GM10266 (cell line): ENCODE data around the gene PIWIL4.

Experiments used
- DNase-seq: peaks from one replicate; pipeline ENCODE4 v3.0.0; 2012; ENCODE audit errors: extremely low spot score
- TF ChIP-seq, protein P1 (sequence below): IDR thresholded peaks from 2 replicates; pipeline ENCODE4 v1.5.1; 2012; ENCODE audit warnings: mild to moderate bottlenecking, low read depth; ENCODE audit not compliant: control insufficient read depth, insufficient read depth; ENCODE audit errors: missing control alignments

PIWIL4 gene

DNA sequence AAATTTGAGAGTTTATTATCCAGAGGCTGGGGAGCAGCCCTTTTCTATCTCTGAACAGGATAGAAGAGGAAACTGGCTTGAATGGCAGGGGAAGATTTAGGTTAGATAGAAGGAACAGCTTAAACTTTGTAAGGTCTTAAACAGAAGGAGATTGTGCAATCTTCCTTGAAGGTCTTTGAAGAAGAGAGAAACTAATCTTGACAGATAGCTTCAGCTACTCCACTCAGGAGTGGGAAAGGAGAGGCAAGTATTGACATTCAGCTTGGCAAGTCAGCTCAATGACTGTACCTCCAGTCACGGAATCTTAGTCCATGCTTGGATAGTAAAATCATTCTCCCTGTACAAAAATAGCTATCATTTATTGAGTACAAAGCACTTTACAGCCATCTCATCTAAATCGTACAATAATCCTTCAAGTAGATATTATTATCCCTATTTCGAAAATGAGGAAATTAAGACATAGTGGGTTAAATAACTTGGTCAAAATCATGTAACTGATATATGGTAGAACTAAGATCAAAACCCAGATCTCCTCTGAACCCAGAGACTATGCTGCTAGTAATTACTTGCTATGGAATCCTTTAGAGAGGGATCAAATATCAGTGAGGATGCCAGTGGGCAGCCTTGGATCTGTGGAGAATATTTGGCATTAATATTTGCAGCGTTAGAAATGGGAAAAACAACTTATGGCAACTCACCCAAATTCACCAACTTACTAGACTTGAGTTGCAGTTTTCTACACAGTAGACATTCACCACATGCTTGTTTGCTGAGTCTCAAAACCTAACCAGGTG, 40.3 kb upstream of the PIWIL4 start:
- TF ChIP-seq, protein P1, sequence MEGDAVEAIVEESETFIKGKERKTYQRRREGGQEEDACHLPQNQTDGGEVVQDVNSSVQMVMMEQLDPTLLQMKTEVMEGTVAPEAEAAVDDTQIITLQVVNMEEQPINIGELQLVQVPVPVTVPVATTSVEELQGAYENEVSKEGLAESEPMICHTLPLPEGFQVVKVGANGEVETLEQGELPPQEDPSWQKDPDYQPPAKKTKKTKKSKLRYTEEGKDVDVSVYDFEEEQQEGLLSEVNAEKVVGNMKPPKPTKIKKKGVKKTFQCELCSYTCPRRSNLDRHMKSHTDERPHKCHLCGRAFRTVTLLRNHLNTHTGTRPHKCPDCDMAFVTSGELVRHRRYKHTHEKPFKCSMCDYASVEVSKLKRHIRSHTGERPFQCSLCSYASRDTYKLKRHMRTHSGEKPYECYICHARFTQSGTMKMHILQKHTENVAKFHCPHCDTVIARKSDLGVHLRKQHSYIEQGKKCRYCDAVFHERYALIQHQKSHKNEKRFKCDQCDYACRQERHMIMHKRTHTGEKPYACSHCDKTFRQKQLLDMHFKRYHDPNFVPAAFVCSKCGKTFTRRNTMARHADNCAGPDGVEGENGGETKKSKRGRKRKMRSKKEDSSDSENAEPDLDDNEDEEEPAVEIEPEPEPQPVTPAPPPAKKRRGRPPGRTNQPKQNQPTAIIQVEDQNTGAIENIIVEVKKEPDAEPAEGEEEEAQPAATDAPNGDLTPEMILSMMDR, result no peak
- DNase-seq, result no peak

DNA sequence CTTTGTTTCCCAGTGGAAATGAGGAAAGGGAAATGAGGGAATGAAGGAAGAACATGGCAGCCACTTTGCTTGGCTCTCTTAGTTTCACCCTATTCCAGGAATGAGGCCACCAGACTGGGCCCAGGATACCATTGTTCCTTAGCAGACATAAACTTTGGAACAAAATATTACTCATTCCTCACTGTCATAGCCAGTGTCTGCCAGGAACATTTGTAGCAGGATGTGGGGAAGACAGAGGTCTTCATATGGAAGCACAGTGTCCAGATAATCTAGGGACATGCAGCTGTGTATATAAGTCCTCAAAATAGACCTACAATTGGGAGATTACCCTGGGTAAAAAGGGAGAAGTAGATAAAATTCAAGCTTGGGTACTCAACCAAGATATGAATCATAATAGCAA, 38.6 kb upstream of the PIWIL4 start:
- DNase-seq, result no peak
- TF ChIP-seq, protein P1, result no peak

DNA sequence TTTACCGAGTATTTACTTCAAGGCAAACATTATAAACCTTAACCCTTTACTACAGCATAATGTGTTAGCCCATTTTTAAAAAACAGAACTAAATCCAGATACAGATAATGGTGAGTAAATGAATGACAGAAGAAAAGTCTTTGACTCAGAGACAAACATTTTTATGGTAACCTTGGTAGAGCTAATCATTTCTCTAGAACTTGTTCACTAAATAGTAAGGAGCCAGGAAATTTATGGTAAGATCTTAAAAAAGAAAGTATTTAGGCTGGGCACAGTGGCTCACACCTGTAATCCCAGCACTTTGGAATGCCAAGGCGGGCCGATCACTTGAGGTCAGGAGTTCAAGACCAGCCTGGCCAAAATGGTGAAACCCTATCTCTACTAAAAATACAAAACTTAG, 35.0 kb upstream of the PIWIL4 start:
- no peak for DNase-seq
- TF ChIP-seq, protein P1, result no peak

DNA sequence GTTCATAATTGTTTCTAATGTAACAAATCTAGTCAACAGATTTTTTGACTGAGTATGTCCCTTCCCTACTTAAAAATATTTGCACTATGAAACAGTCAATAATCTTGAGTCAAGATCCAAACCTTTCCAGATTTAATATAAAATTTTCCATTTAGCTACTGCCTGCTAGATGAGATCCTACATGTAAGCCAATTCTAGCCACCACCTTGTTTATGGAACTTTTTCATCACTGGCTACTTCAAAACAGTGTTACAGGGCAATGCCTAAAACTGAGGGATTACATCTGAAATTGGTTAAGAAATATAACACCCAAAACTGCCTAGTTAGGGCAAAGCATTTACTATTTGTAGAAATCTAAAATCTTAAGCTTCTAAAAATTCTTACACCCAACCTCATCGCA, 34.0 kb upstream of the PIWIL4 start:
- no peak for DNase-seq
- TF ChIP-seq, protein P1, result no peak

DNA sequence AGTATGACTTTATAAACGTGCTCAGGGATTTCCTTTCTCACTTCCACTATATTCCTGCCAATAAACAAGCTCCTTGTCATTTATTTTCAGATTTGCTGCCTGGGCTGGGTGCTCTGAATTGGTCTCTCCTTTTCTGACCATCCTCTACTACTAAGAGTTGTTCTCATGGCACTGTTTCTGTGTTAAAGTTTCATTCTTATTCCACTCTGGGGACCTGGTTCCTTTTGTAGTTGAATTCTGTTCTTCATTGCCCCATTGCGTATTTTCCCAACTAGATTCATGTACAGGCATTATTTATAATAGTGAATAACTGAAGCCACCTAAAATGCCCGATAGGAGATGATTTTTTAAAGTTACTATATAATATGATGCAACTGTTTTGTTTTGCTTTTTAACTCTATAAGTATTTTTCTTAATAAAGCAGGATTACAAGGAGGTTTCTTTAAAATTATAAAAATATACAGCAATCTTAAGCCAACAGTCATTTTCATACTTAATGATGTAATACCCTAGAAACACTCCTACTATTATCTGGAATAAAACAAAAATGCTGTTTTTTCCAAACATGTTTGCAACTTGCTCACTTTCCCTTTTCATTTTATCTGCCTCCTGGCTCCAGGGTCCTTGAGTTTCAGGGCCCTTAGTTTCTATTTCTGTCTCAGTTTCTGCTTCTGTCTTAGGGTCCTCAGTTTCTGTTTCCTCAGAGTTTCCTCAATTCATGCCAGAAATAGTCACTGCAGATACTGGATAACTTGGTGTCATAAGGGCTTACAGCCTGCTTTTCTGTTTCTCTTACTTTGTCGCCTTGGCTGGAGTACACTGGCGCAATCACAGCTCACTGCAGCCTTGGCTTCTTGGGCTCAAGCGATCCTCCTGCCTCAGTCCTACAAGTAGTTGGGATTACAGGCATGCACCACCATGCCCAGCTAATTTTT, 33.2 kb upstream of the PIWIL4 start:
- DNase-seq, result no peak
- TF ChIP-seq, protein P1, result no peak

DNA sequence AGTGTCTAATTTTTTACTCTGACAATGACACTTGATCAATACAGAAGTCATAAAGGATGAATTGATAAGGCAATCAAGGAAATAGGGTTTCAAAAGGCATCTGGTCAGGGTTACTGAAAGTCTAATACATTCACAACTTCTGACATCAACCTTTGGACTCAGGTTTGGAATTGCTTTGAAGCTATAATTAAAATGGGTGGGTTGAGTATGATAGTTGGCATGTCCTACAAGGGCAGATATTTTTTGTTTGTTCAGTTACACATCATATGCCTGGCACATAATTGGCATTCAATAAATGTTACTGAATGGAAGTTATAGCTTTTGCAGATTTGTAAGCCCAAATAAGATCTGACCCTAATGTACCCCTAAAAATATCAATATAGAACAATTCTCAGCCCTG, 30.8 kb upstream of the PIWIL4 start:
- no peak for DNase-seq
- TF ChIP-seq, protein P1, result no peak
